WTC11 (cell line): ENCODE results near the gene MRPS21. TPM values are rescaled to one million over a fixed set of nuclear protein-coding genes. Genes with fewer than 3 reads are reported as not detected.
A peak's percentile ranks its signal among the peaks of the same experiment; 100 is the strongest.

Source experiments
- ATAC-seq: fragments of 200-7000 bp; cut with Tn5 transposase; 2 replicates; pipeline ENCODE4 v1.10.0; 2021; ENCODE audit warnings: mild to moderate bottlenecking, moderate library complexity
- CTCF ChIA-PET: fragments of 300-600 bp; sonication (Branson Sonifier 250); formaldehyde crosslinking; loops from one replicate; lab custom pipeline; 2021; ENCODE audit warnings: antibody characterized with exemption; lab: Charles Lee
- POLR2A ChIA-PET: fragments of 350-600 bp; sonication (Branson Sonifier 250); formaldehyde crosslinking; loops from one replicate; lab custom pipeline; 2021; ENCODE audit warnings: antibody characterized with exemption; lab: Charles Lee
- DNase-seq: peaks from one replicate; pipeline ENCODE4 v3.0.0; 2021; ENCODE audit warnings: low spot score
- H3K27ac Mint-ChIP-seq: 2 replicates; pipeline ENCODE4 v1.8.0; 2021; ENCODE audit warnings: mixed read lengths
- H3K27me3 Mint-ChIP-seq: 2 replicates; pipeline ENCODE4 v1.8.0; 2021; ENCODE audit warnings: low read depth, mild to moderate bottlenecking, moderate library complexity, mixed read lengths
- H3K36me3 Mint-ChIP-seq: 2 replicates; pipeline ENCODE4 v1.8.0; 2021; ENCODE audit warnings: mixed read lengths
- H3K4me1 Mint-ChIP-seq: 2 replicates; pipeline ENCODE4 v1.8.0; 2022; ENCODE audit warnings: mixed read lengths
- H3K4me3 Mint-ChIP-seq: 2 replicates; pipeline ENCODE4 v1.8.0; 2021; ENCODE audit warnings: mild to moderate bottlenecking, moderate library complexity, mixed read lengths
- H3K9me3 Mint-ChIP-seq: 2 replicates; pipeline ENCODE4 v1.8.0; 2021; ENCODE audit warnings: mixed read lengths
- ATF1 ChIP-seq: sonication (generic); formaldehyde crosslinking; IDR thresholded peaks from 2 replicates; pipeline ENCODE4 v1.8.1; 2023; ENCODE audit warnings: mild to moderate bottlenecking, moderate library complexity, missing genetic modification reagents
- E2F1 ChIP-seq: sonication (generic); formaldehyde crosslinking; IDR thresholded peaks from 2 replicates; pipeline ENCODE4 v1.8.0; 2022; ENCODE audit warnings: mild to moderate bottlenecking, missing genetic modification reagents
- JAZF1 ChIP-seq: fragments of 250-450 bp; sonication (Bioruptor Pico); IDR thresholded peaks from 2 replicates; pipeline ENCODE4 v1.9.0; 2021; ENCODE audit warnings: moderate library complexity, mild to moderate bottlenecking, inconsistent platforms
- JUN ChIP-seq: sonication (generic); formaldehyde crosslinking; IDR thresholded peaks from 2 replicates; pipeline ENCODE4 v1.8.0; 2023; ENCODE audit warnings: mild to moderate bottlenecking, missing genetic modification reagents
- NFE2L1 ChIP-seq: sonication (generic); formaldehyde crosslinking; IDR thresholded peaks from 2 replicates; pipeline ENCODE4 v1.8.1; 2023; ENCODE audit warnings: missing genetic modification reagents
- NR2C2 ChIP-seq: sonication (generic); formaldehyde crosslinking; IDR thresholded peaks from 2 replicates; pipeline ENCODE4 v1.8.0; 2022; ENCODE audit warnings: mild to moderate bottlenecking, missing genetic modification reagents
- OVOL2 ChIP-seq: fragments of 250-450 bp; sonication (Bioruptor Pico); IDR thresholded peaks from 2 replicates; pipeline ENCODE4 v1.9.0; 2021; ENCODE audit warnings: mild to moderate bottlenecking, borderline replicate concordance
- SMAD4 ChIP-seq: sonication (generic); formaldehyde crosslinking; IDR thresholded peaks from 2 replicates; pipeline ENCODE4 v1.8.0; 2022; ENCODE audit warnings: mild to moderate bottlenecking, missing genetic modification reagents
- SOX15 ChIP-seq: fragments of 250-450 bp; sonication (Bioruptor Pico); IDR thresholded peaks from 2 replicates; pipeline ENCODE4 v1.9.0; 2021; ENCODE audit warnings: mild to moderate bottlenecking
- SP1 ChIP-seq: sonication (generic); formaldehyde crosslinking; conservative IDR thresholded peaks from 2 replicates; pipeline ENCODE4 v1.8.1; 2022; ENCODE audit warnings: missing genetic modification reagents
- TEAD4 ChIP-seq: sonication (generic); formaldehyde crosslinking; IDR thresholded peaks from 2 replicates; pipeline ENCODE4 v1.8.0; 2022; ENCODE audit warnings: mild to moderate bottlenecking, missing genetic modification reagents
- ZNF232 ChIP-seq: sonication (generic); formaldehyde crosslinking; IDR thresholded peaks from 2 replicates; pipeline ENCODE4 v1.8.0; 2022; ENCODE audit warnings: mild to moderate bottlenecking, missing genetic modification reagents
- ZNF512 ChIP-seq: sonication (generic); formaldehyde crosslinking; IDR thresholded peaks from 2 replicates; pipeline ENCODE4 v1.8.1; 2022; ENCODE audit warnings: missing genetic modification reagents, borderline replicate concordance
- ZNF532 ChIP-seq: fragments of 250-450 bp; sonication (Bioruptor Pico); IDR thresholded peaks from 2 replicates; pipeline ENCODE4 v1.9.0; 2021; ENCODE audit warnings: mild to moderate bottlenecking, borderline replicate concordance
- ZSCAN18 ChIP-seq: fragments of 250-450 bp; sonication (Bioruptor Pico); IDR thresholded peaks from 2 replicates; pipeline ENCODE4 v2.1.2; 2022; ENCODE audit warnings: mild to moderate bottlenecking, moderate library complexity
- total RNA-seq: library from RNA; stranded (reverse); gene quantifications from 3 replicates; pipeline ENCODE4 v1.2.3, GENCODE V29; 2021
- TF ChIP-seq, protein P1 (sequence below): fragments of 250-450 bp; sonication (Bioruptor Pico); IDR thresholded peaks from 2 replicates; pipeline ENCODE4 v1.9.0; 2021; ENCODE audit warnings: mild to moderate bottlenecking
- TF ChIP-seq, protein P2 (sequence below): sonication (generic); formaldehyde crosslinking; IDR thresholded peaks from 2 replicates; pipeline ENCODE4 v1.8.1; 2023; ENCODE audit warnings: mild to moderate bottlenecking, moderate library complexity, missing genetic modification reagents
- TF ChIP-seq, protein P3 (sequence below): sonication (generic); formaldehyde crosslinking; IDR thresholded peaks from 2 replicates; pipeline ENCODE4 v1.8.0; 2023; ENCODE audit warnings: mild to moderate bottlenecking, missing genetic modification reagents
- TF ChIP-seq, protein P4 (sequence below): fragments of 250-450 bp; sonication (Bioruptor Pico); conservative IDR thresholded peaks from 2 replicates; pipeline ENCODE4 v1.9.0; 2021; ENCODE audit warnings: mild to moderate bottlenecking

MRPS21 gene
- total RNA-seq, 1 experiment from 2014 or later: 105 TPM

- TF ChIP-seq ATF1 (CRISPR knock-in tag) (no peak), TEAD4 (CRISPR knock-in tag) (no peak), ZNF512 (CRISPR knock-in tag) (no peak), NFE2L1 (no peak), ZNF532 (CRISPR knock-in tag) (no peak), ZSCAN18 (CRISPR knock-in tag) (no peak), JAZF1 (no peak), SOX15 (CRISPR knock-in tag) (no peak), SMAD4 (CRISPR knock-in tag) (no peak), NR2C2 (CRISPR knock-in tag) (no peak), JUN (CRISPR knock-in tag) (no peak), ZNF232 (no peak), E2F1 (CRISPR knock-in tag) (no peak), OVOL2 (CRISPR knock-in tag) (no peak), SP1 (CRISPR knock-in tag) (no peak)
- TF ChIP-seq, protein P1, sequence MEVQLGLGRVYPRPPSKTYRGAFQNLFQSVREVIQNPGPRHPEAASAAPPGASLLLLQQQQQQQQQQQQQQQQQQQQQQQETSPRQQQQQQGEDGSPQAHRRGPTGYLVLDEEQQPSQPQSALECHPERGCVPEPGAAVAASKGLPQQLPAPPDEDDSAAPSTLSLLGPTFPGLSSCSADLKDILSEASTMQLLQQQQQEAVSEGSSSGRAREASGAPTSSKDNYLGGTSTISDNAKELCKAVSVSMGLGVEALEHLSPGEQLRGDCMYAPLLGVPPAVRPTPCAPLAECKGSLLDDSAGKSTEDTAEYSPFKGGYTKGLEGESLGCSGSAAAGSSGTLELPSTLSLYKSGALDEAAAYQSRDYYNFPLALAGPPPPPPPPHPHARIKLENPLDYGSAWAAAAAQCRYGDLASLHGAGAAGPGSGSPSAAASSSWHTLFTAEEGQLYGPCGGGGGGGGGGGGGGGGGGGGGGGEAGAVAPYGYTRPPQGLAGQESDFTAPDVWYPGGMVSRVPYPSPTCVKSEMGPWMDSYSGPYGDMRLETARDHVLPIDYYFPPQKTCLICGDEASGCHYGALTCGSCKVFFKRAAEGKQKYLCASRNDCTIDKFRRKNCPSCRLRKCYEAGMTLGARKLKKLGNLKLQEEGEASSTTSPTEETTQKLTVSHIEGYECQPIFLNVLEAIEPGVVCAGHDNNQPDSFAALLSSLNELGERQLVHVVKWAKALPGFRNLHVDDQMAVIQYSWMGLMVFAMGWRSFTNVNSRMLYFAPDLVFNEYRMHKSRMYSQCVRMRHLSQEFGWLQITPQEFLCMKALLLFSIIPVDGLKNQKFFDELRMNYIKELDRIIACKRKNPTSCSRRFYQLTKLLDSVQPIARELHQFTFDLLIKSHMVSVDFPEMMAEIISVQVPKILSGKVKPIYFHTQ: no peak
- TF ChIP-seq, protein P2, sequence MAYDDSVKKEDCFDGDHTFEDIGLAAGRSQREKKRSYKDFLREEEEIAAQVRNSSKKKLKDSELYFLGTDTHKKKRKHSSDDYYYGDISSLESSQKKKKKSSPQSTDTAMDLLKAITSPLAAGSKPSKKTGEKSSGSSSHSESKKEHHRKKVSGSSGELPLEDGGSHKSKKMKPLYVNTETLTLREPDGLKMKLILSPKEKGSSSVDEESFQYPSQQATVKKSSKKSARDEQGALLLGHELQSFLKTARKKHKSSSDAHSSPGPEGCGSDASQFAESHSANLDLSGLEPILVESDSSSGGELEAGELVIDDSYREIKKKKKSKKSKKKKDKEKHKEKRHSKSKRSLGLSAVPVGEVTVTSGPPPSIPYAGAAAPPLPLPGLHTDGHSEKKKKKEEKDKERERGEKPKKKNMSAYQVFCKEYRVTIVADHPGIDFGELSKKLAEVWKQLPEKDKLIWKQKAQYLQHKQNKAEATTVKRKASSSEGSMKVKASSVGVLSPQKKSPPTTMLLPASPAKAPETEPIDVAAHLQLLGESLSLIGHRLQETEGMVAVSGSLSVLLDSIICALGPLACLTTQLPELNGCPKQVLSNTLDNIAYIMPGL (CRISPR knock-in tag): no peak
- TF ChIP-seq, protein P3, sequence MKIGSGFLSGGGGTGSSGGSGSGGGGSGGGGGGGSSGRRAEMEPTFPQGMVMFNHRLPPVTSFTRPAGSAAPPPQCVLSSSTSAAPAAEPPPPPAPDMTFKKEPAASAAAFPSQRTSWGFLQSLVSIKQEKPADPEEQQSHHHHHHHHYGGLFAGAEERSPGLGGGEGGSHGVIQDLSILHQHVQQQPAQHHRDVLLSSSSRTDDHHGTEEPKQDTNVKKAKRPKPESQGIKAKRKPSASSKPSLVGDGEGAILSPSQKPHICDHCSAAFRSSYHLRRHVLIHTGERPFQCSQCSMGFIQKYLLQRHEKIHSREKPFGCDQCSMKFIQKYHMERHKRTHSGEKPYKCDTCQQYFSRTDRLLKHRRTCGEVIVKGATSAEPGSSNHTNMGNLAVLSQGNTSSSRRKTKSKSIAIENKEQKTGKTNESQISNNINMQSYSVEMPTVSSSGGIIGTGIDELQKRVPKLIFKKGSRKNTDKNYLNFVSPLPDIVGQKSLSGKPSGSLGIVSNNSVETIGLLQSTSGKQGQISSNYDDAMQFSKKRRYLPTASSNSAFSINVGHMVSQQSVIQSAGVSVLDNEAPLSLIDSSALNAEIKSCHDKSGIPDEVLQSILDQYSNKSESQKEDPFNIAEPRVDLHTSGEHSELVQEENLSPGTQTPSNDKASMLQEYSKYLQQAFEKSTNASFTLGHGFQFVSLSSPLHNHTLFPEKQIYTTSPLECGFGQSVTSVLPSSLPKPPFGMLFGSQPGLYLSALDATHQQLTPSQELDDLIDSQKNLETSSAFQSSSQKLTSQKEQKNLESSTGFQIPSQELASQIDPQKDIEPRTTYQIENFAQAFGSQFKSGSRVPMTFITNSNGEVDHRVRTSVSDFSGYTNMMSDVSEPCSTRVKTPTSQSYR (CRISPR knock-in tag): no peak
- TF ChIP-seq, protein P4, sequence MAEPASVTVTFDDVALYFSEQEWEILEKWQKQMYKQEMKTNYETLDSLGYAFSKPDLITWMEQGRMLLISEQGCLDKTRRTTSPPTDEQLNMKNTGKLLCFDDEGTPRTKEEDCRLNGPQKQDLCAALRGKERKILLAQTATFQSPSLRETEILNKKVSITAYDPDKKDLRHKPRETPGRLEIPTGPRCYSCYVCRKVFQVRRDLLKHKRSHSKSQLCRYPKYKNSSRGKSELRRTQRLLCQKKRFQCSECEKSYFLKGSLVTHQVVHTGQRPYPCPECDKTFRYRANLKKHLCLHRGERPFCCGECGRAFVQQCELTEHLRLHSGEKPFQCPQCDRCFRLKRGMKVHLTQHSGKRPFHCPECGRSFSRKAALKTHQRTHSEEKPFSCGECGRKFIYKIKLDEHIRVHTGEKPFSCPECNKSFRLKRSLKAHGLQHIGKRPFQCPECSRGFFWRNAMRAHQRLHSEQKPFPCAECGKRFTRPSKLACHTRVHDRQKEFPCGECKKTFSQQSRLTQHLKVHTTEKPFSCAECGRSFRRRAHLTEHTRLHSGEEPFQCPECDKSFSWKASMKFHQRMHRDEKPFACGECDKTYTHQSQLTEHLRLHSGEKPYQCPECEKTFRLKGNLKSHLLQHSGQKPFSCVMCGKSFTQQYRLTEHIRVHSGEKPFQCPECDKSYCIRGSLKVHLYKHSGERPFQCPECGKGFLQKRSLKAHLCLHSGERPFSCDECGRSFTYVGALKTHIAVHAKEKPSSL (CRISPR knock-in tag): no peak
- POLR2A ChIA-PET: interaction anchor here (0.7 kb wide), 1 partner anchor 28 kb away, joined by 3 read pairs; no protein-coding TSS in a partner anchor
- CTCF ChIA-PET: interaction anchor here (1.1 kb wide), 1 partner anchor 39 kb away, joined by 3 read pairs; no protein-coding TSS in a partner anchor
- DNase-seq (no peak), ATAC-seq (no peak)
- no peaks in the 10 kb centered on the region for H3K27me3 Mint-ChIP-seq
- H3K9me3 Mint-ChIP-seq: no peaks in the 10 kb centered on the region
- peaks cover 5% of the 10 kb centered on the region for H3K4me1 Mint-ChIP-seq
- H3K36me3 Mint-ChIP-seq: peaks cover 14% of the 10 kb centered on the region
- H3K27ac Mint-ChIP-seq: no peak overlapping the region; the same call in 1 of the 2 replicates
- peak overlapping the region; percentile 99 for H3K4me3 Mint-ChIP-seq
Observed at GRCh38 chr1:150320667-150320978, 27.0 kb downstream of the MRPS21 start.
